Trophoblast cell (in vitro differentiated cells and primary cell): ENCODE measurements around the gene FRMD1.

Experiments used
- DNase-seq, 2 donors: peaks; one replicate each; pipeline ENCODE4 v3.0.0-alpha.2; 2016
- H2AFZ ChIP-seq: 2 replicates; pipeline ENCODE4 v1.6.1; 2013; ENCODE audit warnings: low read length, moderate library complexity, mild to moderate bottlenecking; ENCODE audit not compliant: insufficient read depth, poor library complexity
- H2AK5ac ChIP-seq: 2 replicates; pipeline ENCODE4 v1.6.1; 2013; ENCODE audit warnings: mild to moderate bottlenecking, low read length
- H2BK120ac ChIP-seq: 2 replicates; pipeline ENCODE4 v1.6.1; 2013; ENCODE audit warnings: low read length, mild to moderate bottlenecking, moderate library complexity; ENCODE audit not compliant: insufficient read depth, poor library complexity
- H2BK12ac ChIP-seq: 2 replicates; pipeline ENCODE4 v1.6.1; 2013; ENCODE audit warnings: mild to moderate bottlenecking, low read length, moderate library complexity
- H2BK5ac ChIP-seq: 2 replicates; pipeline ENCODE4 v1.6.1; 2013; ENCODE audit warnings: low read length, low read depth, moderate library complexity, mild to moderate bottlenecking; ENCODE audit not compliant: poor library complexity
- H3K14ac ChIP-seq: 2 replicates; pipeline ENCODE4 v1.6.1; 2013; ENCODE audit warnings: mild to moderate bottlenecking, low read length
- H3K18ac ChIP-seq: 2 replicates; pipeline ENCODE4 v1.6.1; 2013; ENCODE audit warnings: mild to moderate bottlenecking, low read length
- H3K23ac ChIP-seq: 2 replicates; pipeline ENCODE4 v1.6.1; 2013; ENCODE audit warnings: low read length
- H3K27ac ChIP-seq: 2 replicates; pipeline ENCODE4 v1.5.1; 2013; ENCODE audit warnings: low read depth, mild to moderate bottlenecking, inconsistent platforms, low read length, moderate library complexity
- H3K27me3 ChIP-seq: 2 replicates; pipeline ENCODE4 v1.6.1; 2013; ENCODE audit warnings: inconsistent platforms, mild to moderate bottlenecking, low read length, moderate library complexity; ENCODE audit not compliant: insufficient read depth
- H3K36me3 ChIP-seq, 2 experiments: 1 replicate in 1 of 2; 2 replicates in 1 of 2; pipeline ENCODE4 v1.6.1; 2013; ENCODE audit warnings: low read length in 2 of 2, mild to moderate bottlenecking in 2 of 2, moderate library complexity in 1 of 2; ENCODE audit not compliant: insufficient read depth in 2 of 2, control insufficient read depth in 1 of 2
- H3K4ac ChIP-seq: 2 replicates; pipeline ENCODE4 v1.6.1; 2013; ENCODE audit warnings: low read depth, mild to moderate bottlenecking, low read length, moderate library complexity
- H3K4me1 ChIP-seq, 2 experiments: 1 replicate in 1 of 2; 2 replicates in 1 of 2; pipeline ENCODE4 v1.6.1; 2013; ENCODE audit warnings: low read length in 2 of 2, mild to moderate bottlenecking in 2 of 2, moderate library complexity in 1 of 2; ENCODE audit not compliant: insufficient read depth in 2 of 2, control insufficient read depth in 1 of 2
- H3K4me2 ChIP-seq: 2 replicates; pipeline ENCODE4 v1.6.1; 2013; ENCODE audit warnings: inconsistent platforms, mild to moderate bottlenecking, low read length, moderate library complexity
- H3K4me3 ChIP-seq: 2 replicates; pipeline ENCODE4 v1.5.1; 2013; ENCODE audit warnings: mild to moderate bottlenecking, low read depth, low read length, inconsistent platforms
- H3K79me1 ChIP-seq: one replicate; pipeline ENCODE4 v1.6.1; 2013; ENCODE audit warnings: low read length
- H3K79me2 ChIP-seq: 2 replicates; pipeline ENCODE4 v1.6.1; 2013; ENCODE audit warnings: low read length, mild to moderate bottlenecking; ENCODE audit not compliant: control insufficient read depth, insufficient read depth, poor library complexity
- H3K9ac ChIP-seq: 2 replicates; pipeline ENCODE4 v1.6.1; 2013; ENCODE audit warnings: mild to moderate bottlenecking, low read length
- H3K9me3 ChIP-seq: 2 replicates; pipeline ENCODE4 v1.6.1; 2013; ENCODE audit warnings: low read depth, mild to moderate bottlenecking, control low read depth, inconsistent platforms, low read length; ENCODE audit not compliant: insufficient read depth
- H4K12ac ChIP-seq: 2 replicates; pipeline ENCODE4 v1.6.1; 2013; ENCODE audit warnings: low read depth, mild to moderate bottlenecking, low read length, moderate library complexity
- H4K8ac ChIP-seq: 2 replicates; pipeline ENCODE4 v1.6.1; 2013; ENCODE audit warnings: low read depth, mild to moderate bottlenecking, low read length, moderate library complexity
- H4K91ac ChIP-seq: one replicate; pipeline ENCODE4 v1.6.1; 2013; ENCODE audit warnings: low read depth, mild to moderate bottlenecking, low read length, moderate library complexity
- WGBS: extraction: QIAGEN DNeasy Blood & Tissue Kit; methylation state at CpG from one replicate; pipeline ENCODE4 v1.1.7; 2013; ENCODE audit warnings: missing lambda C conversion rate; ENCODE audit not compliant: insufficient read length, insufficient coverage; ENCODE audit errors: extremely low coverage; 5-methylcytosine and 5-hydroxymethylcytosine counted together

The FRMD1 gene

GRCh38 chr6:168017629-168018028 is 61.4 kb downstream of the FRMD1 start:
- H3K27me3 ChIP-seq: no peaks in the 10 kb centered on the region
- H2BK12ac ChIP-seq: no peak overlapping the region
- H2AFZ ChIP-seq: no peak overlapping the region
- no peak overlapping the region for H3K4me2 ChIP-seq
- DNase-seq: no peak
- H3K23ac ChIP-seq: no peak overlapping the region
- H4K91ac ChIP-seq: no peak overlapping the region
- H3K14ac ChIP-seq: no peak overlapping the region
- no peaks in the 10 kb centered on the region for H3K79me2 ChIP-seq
- no peak overlapping the region for H3K27ac ChIP-seq
- no peak overlapping the region for H4K12ac ChIP-seq
- no peak overlapping the region for H3K9ac ChIP-seq
- no peak overlapping the region for H2BK120ac ChIP-seq
- H3K36me3 ChIP-seq: no peaks in the 10 kb centered on the region
- peaks cover 4% of the 10 kb centered on the region for H3K9me3 ChIP-seq
- no peak overlapping the region for H3K4ac ChIP-seq
- H4K8ac ChIP-seq: no peak overlapping the region
- H3K4me3 ChIP-seq: no peak overlapping the region
- H3K4me1 ChIP-seq: peaks cover 4 to 6% of the 10 kb centered on the region in 2 experiments
- no CpG with 5 or more reads among the region's 11 CpGs for WGBS
- H2BK5ac ChIP-seq: no peak overlapping the region
- H3K79me1 ChIP-seq: no peaks in the 10 kb centered on the region
- no peak overlapping the region for H3K18ac ChIP-seq
- no peak overlapping the region for H2AK5ac ChIP-seq

GRCh38 chr6:168016721-168017525 is 62.1 kb downstream of the FRMD1 start:
- Histone ChIP-seq H3K27me3 (no peaks in the 10 kb centered on the region), H3K9me3 (peaks cover 8% of the 10 kb centered on the region), H2BK12ac (no peak overlapping the region), H2AK5ac (no peak overlapping the region), H3K4me1 (peaks cover 4 to 6% of the 10 kb centered on the region in 2 experiments), H3K4ac (no peak overlapping the region), H3K79me1 (no peaks in the 10 kb centered on the region), H2BK120ac (no peak overlapping the region), H3K18ac (no peak overlapping the region), H2BK5ac (no peak overlapping the region), H3K79me2 (no peaks in the 10 kb centered on the region), H3K4me2 (no peak overlapping the region), H3K36me3 (no peaks in the 10 kb centered on the region), H3K4me3 (no peak overlapping the region), H3K23ac (no peak overlapping the region), H3K27ac (no peak overlapping the region), H3K14ac (peak overlapping the region; percentile 34), H4K12ac (no peak overlapping the region), H4K8ac (no peak overlapping the region), H3K9ac (no peak overlapping the region), H2AFZ (no peak overlapping the region), H4K91ac (no peak overlapping the region)
- no peak for DNase-seq
- WGBS: no CpG with 5 or more reads among the region's 18 CpGs

- H4K91ac ChIP-seq: no peak overlapping the region
- H3K79me1 ChIP-seq: no peaks in the 10 kb centered on the region
- H3K14ac ChIP-seq: no peak overlapping the region
- WGBS: no CpG with 5 or more reads among the region's 18 CpGs
- H2AFZ ChIP-seq: no peak overlapping the region
- H3K9me3 ChIP-seq: peaks cover 8% of the 10 kb centered on the region
- H4K12ac ChIP-seq: no peak overlapping the region
- no peak overlapping the region for H4K8ac ChIP-seq
- H3K4me1 ChIP-seq: peaks cover 4 to 6% of the 10 kb centered on the region in 2 experiments
- no peak overlapping the region for H3K4ac ChIP-seq
- H3K36me3 ChIP-seq: no peaks in the 10 kb centered on the region
- H2BK12ac ChIP-seq: no peak overlapping the region
- no peak overlapping the region for H3K27ac ChIP-seq
- H3K9ac ChIP-seq: no peak overlapping the region
- no peak for DNase-seq
- no peaks in the 10 kb centered on the region for H3K79me2 ChIP-seq
- no peak overlapping the region for H2AK5ac ChIP-seq
- no peak overlapping the region for H3K23ac ChIP-seq
- H3K4me3 ChIP-seq: no peak overlapping the region
- H2BK5ac ChIP-seq: no peak overlapping the region
- no peak overlapping the region for H3K18ac ChIP-seq
- H3K27me3 ChIP-seq: no peaks in the 10 kb centered on the region
- H2BK120ac ChIP-seq: no peak overlapping the region
- no peak overlapping the region for H3K4me2 ChIP-seq
Observed at GRCh38 chr6:168016176-168016620, 62.8 kb downstream of the FRMD1 start.

DNA sequence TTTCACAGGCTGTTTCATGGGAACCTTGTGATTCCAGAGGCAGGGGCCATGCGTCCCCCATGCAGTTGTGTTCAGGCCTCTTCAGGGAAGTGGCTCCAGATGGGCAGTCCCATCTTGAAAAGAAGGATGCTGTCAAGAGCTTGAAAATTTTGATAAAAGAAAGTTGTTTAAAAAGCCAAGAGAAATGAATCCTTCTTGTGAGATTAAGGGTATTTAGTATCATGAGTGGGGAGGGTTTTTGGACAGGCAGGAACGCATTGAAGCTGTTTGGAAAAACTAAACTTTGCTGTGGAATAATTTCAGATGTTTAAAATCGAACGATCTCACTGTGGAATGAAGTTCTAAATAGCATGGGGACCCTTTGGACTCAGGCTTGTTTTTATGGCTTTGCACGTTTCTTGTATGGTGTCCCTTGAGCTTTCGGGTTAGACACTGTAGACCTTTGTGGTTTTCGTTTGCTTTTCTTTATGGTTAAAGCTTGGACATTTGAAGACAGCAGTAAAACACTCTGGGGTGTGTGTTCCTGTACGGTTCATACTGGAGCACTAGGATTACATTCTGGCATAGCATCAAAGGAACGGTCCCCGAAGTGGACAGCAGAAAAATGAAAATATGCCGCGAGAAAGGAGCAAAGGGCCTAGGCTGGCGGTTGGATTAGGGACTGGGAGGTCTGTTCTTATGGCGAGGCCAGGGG is 63.4 kb downstream of the FRMD1 start:
- Histone ChIP-seq H3K4me1 (peaks cover 4 to 6% of the 10 kb centered on the region in 2 experiments), H3K79me1 (no peaks in the 10 kb centered on the region), H2AFZ (no peak overlapping the region), H3K14ac (no peak overlapping the region), H3K18ac (no peak overlapping the region), H4K8ac (no peak overlapping the region), H3K36me3 (no peaks in the 10 kb centered on the region), H3K4me3 (no peak overlapping the region), H2AK5ac (no peak overlapping the region), H2BK12ac (no peak overlapping the region), H3K4ac (no peak overlapping the region), H3K27ac (no peak overlapping the region), H4K12ac (no peak overlapping the region), H3K4me2 (no peak overlapping the region), H2BK5ac (no peak overlapping the region), H2BK120ac (no peak overlapping the region), H4K91ac (no peak overlapping the region), H3K23ac (no peak overlapping the region), H3K9ac (no peak overlapping the region), H3K27me3 (no peaks in the 10 kb centered on the region), H3K9me3 (peaks cover 8% of the 10 kb centered on the region), H3K79me2 (no peaks in the 10 kb centered on the region)
- WGBS: no CpG with 5 or more reads among the region's 14 CpGs
- DNase-seq: no peak
